GM19372 (cell line): ENCODE measurements around the gene SLC17A6.

Experiments used
- ATAC-seq: cut with Tn5 transposase; IDR thresholded peaks from one replicate; pipeline ENCODE4 v1.9.1; 2021; ENCODE audit warnings: mild to moderate bottlenecking, low read depth, moderate library complexity; ENCODE audit not compliant: unreplicated experiment

The SLC17A6 gene

DNA sequence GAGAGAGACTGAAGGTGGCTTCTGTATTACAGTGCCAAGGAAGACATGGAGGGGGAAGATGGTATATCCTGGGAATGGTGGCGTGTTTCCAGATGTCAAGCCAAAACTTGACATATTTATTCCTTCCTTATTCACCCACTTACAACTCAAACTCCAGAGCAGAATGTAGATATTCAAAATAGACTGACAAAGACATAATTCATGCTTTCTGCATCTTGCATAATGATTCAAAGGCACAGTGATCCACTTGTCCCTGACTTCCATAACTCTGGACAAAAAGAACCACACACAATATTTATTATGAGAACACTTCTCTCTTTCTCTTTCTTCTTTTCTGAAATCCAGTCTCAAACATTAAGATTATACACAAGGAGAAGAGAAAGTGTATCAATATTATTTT lies 48.9 kb downstream of the SLC17A6 start:
- no peak for ATAC-seq

DNA sequence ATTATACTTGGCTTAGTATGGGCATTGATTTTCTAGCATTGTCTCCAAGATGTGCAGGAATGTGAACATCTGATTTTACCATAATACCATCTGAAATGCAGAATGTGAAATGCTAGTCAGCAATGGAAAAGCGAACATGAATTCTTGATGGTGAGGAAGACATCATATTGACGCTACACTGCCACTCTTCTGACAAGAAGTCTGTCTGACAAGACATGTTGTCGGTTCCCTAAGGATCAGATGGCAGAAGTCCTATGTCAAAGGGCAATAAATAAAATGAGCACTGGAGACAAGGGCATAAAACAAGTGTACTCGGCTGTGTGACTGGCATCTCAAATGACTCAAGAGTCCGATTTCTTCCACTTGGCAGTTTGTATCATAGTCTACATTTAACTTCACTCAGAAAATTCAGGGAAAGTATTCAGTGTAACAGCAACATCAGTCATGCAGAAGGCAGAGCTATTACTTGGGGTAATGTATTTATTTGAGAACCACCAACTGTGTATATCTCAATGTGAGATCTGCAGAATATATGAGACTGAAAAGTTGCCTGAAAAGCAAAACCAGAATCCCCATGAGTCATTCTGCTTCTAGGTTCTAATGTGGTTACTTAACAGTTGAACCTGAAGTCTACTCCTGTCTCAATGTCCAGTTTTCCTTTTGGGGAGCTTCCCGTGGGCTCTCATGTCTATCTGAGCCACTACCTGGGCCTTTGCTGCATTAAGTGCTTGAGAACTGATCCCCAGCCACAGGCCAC lies 51.5 kb downstream of the SLC17A6 start:
- no peak for ATAC-seq

DNA sequence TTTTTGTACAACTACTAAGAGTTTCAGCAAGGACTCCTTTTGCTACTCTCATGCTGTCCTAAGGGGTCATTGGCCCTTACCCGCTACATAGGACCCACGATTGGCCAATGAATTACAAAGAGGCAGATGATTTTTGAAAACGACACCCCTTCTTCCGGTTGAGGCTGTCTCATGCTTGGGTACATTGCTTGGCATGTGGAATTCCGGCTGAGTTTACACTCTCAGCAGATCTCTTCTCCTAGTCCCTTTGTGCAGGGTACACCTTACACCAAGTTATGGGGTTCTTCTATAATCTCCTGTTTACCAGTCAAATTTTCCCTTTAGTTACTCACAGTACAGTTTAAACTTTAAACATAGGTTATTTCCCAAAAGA lies 52.1 kb downstream of the SLC17A6 start:
- no peak for ATAC-seq

DNA sequence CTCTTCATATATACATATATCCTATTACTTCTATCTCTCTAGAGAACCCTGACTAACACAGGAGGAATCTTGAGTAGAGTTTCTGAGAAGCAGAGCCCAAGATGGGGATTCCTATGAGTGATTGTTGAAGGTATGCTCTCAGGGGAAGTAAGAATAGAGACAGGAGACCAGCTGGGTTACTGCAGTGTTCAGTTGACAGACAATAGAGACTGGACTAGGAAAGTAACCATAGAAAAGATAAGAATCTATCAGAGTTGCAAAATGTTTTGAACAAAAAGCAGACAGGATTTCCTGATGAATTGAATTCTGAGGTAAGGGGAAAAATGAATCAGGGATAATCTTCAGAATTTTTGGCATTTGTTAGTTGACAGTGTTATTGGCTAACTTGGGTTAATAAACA lies 54.4 kb downstream of the SLC17A6 start:
- no peak for ATAC-seq

DNA sequence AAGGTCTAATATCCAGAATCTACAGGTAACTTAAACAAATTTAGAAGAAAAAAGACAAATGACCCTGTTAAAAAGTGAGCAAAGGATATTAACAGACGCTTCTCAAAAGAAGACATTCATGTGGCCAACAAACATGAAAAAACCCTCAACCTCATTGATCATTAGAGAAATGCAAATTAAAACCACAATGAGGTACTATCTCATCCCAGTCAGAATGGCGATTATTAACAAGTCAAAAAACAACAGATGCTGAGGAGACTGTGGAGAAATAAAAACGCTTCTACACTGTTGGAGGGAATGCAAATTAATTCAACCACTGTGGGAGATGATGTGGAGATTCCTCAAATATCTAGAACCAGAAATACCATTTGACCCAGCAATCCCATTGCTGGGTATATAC lies 67.2 kb downstream of the SLC17A6 start:
- no peak for ATAC-seq

DNA sequence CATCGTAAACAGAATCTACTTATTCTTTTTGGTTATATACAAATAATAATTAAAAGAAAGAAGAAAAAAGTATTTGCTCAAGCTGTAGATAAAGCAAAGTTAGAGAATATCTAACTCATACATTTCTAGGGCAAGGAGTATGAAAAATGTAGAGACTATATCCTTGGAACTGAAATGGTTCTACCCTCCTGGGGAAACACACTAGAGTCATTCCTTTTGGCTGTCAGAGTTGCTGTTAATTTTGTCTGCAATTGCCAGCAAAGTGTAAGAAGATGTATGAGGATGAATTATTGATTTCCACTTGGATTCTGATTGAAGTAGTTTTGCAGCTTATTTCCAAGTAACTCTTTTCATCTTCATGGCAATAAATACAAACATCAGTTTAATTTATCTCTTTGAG lies 69.1 kb downstream of the SLC17A6 start:
- ATAC-seq = no peak

DNA sequence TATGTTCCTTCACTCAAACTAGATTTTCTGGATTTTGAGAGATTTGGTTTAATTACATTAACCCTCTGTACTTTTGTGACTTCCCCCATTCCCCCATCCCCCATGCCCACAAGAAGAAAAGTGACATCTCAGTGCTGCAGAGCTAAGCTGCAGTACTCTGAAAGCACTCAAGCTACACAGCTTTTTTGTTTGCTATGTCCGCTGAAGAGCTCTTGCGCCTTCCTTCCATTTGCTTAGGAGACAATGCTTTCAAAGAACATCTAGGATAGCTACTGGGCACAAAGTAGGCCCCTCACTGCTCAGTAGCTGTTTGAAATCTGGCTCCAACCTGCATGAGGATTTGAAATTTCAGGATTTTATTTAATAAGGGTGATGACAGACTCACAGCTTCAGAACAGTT lies 69.7 kb downstream of the SLC17A6 start:
- no peak for ATAC-seq

DNA sequence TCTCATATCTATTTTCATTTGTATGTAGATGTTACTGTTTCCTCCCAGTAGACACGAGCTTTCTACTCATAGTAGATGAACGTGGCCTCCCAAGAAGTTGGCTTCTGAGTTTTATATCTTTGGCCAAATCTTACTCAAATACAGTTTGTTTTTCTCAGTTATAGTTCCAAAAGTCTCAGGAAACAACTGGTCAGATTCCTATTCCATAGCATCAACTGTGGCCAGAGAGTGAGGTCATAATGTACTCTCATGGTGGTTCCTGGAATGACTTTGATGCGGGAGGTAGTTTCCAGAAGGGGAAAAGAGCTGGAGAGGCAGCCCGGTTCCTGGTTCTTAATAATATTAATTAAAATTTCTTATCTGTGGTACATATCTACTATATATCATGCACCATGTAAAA lies 77.3 kb downstream of the SLC17A6 start:
- ATAC-seq = no peak

DNA sequence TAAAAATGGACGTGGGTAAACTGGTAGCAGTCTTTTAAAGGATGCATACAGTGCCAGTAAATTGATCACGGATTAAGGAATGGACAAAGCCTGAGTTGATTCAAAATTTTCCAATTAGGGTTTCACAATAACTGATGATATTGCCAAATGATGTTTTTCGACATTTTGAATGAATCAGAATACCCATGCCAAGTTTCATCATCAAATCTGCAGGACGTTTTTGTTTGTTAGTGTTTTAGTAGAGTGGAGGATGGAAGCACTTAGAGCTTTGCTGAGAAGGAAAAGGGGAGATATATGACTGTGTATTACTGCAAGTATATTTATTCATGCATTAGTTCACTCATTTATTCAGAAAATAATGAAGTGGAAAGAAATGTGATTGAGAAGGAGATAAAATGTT lies 78.3 kb downstream of the SLC17A6 start:
- ATAC-seq = no peak

DNA sequence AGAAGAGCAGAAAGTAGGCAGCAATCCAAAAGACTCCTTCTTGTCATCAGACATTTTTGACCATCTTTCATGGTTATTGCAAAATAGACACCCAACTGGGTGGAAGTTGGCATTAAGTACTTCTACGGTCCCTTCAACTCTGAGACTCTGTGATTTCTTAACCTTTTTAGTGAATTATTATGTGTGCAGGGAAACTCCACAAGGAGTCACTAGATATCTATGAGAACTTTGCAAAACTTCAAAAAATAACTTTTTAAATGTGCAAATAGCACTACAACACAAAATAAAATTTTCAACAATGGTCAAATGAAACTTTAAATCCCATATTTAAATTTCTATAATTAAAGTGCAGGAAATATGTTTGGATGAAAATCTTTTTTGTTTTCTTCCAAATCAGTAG lies 88.7 kb downstream of the SLC17A6 start:
- no peak for ATAC-seq
